ENCODE measurements around the gene SPAG6.

The SPAG6 gene

DNA sequence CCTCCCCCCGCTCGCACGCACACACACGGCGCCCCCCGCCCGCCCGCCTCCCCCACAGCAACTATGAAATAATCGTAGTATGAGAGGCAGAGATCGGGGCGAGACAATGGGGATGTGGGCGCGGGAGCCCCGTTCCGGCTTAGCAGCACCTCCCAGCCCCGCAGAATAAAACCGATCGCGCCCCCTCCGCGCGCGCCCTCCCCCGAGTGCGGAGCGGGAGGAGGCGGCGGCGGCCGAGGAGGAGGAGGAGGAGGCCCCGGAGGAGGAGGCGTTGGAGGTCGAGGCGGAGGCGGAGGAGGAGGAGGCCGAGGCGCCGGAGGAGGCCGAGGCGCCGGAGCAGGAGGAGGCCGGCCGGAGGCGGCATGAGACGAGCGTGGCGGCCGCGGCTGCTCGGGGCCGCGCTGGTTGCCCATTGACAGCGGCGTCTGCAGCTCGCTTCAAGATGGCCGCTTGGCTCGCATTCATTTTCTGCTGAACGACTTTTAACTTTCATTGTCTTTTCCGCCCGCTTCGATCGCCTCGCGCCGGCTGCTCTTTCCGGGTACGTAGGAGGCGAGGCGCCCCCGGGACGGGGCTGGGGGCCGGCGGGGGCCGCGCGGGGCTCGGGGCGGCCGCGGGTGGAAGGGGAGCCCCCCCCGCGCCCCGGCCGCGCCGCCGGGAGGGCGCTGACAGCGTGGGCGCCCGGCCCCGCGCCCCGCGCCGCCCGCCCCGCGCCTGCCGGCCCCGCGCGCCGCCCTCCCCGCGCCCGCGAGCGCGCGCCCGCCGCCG lies 24.0 kb upstream of the SPAG6 start:
- in situ Hi-C loops (cut with MboI; ENCODE audit: low sequenced_read_pairs), result loop anchor here (25.0 kb wide), 1 partner anchor 309 kb away; the partner anchor contains the start of gene DNAJC1

DNA sequence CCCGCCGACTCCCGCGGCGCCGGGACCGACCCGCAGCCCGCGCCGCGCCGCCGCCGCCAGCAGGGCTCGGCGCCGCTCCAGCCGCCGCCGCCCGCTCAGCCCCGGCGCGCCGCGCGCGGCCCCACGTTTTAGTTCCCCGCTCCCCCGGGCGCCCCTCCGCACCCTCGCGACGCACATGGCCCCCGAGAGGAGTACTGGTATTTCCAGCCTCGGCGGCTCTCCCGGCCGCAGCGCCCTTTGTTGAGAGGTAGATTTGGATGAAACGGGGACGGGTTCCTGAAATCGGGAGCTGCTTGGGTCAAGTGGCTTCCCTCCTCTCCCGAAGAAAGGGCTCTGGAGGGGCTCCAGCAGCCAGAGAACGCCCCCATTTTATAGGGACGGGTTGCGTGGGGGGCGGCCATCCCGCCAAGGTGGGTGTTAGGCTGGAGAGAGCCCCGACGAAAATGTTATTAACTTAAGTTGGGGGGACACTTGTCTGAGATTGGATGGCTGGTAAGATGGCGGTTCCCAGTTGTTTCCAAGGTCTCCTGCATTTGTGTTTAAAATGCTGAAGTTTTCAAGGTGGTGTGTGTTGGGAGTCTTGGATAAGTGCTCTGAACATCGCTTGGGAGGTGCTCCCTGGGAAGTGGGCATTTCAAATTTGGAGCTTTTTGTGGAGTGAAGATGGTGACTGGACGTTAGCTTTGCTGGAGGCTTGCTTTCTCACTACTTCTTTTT lies 23.2 kb upstream of the SPAG6 start:
- in situ Hi-C loops (cut with MboI; ENCODE audit: low sequenced_read_pairs), result loop anchor here (25.0 kb wide), 1 partner anchor 310 kb away; the partner anchor contains the start of gene DNAJC1

- in situ Hi-C loops (cut with MboI; ENCODE audit: low sequenced_read_pairs), result loop anchor here (25.0 kb wide), 1 partner anchor 310 kb away; the partner anchor contains the start of gene DNAJC1
Observed at GRCh38 chr10:22322641-22323160, 22.6 kb upstream of the SPAG6 start.

- in situ Hi-C loops (cut with MboI; ENCODE audit: low sequenced_read_pairs), result loop anchor here (25.0 kb wide), 1 partner anchor 311 kb away; the partner anchor contains the start of gene DNAJC1
Observed at GRCh38 chr10:22323538-22324305, 21.6 kb upstream of the SPAG6 start.

DNA sequence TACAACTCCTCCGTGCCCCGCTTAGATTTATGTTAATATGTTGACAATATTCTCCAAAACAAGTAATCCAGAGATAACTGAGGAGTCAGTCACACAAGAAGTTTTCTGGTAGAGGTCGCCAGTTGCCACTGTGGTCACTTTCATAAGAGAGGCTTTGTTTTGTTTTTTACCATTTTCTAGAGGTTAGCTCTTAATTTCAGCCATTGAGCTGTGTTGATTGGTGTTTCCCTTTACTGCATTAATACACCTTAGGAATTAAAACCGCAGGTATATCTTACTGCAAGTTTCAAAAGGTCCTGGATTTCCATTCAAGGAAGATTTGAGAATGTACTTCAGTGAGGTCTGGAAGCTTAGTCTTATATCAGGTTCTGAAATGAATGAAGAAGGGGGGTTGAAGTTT lies 20.9 kb upstream of the SPAG6 start:
- in situ Hi-C loops (cut with MboI; ENCODE audit: low sequenced_read_pairs), result loop anchor here (25.0 kb wide), 1 partner anchor 312 kb away; the partner anchor contains the start of gene DNAJC1

DNA sequence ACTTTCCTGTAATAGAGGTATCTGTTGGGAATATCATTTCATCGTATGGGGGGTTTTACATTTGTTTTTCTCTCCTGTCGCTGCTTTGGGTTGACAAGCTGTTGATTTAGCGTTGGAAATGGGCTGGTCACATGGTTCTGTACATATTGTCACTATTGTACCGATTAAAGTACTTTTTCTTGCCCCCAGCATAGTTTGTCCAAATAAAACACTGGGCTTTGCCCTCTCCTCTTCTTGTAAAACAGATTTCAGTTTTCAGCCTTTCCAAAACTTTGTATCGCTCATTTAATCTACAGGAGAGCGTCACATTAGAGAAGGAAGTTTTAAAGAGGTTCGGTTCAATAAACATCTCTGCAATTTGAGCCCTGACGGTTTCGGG lies 20.4 kb upstream of the SPAG6 start:
- in situ Hi-C loops (cut with MboI; ENCODE audit: low sequenced_read_pairs), result loop anchor here (25.0 kb wide), 1 partner anchor 313 kb away; the partner anchor contains the start of gene DNAJC1

DNA sequence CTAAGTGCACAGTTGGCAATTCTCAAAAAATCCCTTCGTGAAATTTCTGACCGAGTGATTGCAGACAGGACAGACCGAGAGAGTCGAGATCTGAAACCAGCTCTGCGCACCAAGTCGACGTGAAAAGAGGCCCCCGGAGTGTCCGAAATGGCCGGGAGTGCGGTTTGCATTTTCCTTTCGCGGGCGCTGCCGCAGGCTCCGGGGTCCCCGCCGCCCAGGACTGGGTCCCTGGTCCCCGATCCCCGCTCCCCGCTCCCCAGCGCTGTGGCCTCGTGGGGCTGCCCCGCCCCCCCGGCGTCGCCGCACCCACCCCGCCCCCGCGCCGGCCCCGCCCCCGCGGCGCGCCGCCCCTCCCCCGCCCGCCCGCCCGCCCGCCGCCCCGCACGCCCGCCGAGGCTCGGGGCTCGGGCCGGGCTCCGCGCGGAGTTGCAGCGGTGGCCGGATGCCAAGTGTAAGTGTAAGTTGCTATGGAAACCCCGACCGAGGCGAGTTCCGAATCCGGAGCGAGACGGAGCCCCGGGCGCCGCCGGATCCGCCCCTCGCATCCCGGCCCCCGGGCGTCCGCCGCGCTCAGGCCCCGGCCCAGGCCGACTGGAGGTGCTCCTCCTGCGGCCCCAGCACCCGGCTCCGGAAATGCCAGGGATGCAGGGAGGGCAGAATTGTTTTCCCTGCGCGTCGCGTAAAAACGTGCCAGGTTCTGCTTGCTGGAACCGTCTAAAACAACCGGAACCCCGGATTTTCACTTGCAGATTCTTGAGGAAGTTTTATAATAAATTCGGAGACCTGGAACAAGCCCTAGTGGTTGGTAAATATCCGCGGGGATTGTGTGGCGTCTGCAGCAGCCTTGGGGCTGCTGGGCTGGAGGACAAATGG lies 19.8 kb upstream of the SPAG6 start:
- in situ Hi-C loops (cut with MboI; ENCODE audit: low sequenced_read_pairs), result no loop called here

DNA sequence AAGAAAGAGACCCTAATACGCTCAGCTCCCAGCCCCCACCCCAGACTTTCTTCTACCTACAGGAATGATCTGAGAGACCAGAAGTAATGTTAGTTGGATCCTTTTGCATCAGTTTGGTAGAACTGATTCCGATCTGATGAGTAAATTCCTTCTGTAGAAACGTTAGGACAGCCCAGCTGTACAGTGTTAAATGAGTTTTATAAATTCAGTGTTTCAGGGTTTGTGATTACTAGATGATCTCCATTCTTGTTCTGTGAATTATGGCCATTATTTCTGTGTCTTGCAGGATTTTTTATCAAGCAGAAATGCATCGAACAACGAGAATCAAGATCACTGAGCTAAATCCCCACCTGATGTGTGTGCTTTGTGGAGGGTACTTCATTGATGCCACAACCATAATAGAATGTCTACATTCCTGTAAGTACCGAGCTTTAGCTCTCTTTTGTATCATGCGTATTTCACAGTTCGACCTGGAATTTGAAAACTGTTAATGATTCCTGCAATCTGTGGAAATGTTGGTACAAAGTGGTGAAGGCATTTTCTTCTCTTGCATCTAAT lies 19.1 kb upstream of the SPAG6 start:
- in situ Hi-C loops (cut with MboI; ENCODE audit: low sequenced_read_pairs), result no loop called here

DNA sequence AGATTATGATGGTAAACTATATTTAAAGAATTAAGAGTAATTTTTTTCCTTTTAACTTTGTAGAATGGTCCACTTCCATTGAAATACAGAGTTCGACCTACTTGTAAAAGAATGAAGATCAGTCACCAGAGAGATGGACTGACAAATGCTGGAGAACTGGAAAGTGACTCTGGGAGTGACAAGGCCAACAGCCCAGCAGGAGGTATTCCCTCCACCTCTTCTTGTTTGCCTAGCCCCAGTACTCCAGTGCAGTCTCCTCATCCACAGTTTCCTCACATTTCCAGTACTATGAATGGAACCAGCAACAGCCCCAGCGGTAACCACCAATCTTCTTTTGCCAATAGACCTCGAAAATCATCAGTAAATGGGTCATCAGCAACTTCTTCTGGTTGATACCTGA lies 16.1 kb upstream of the SPAG6 start:
- in situ Hi-C loops (cut with MboI; ENCODE audit: low sequenced_read_pairs), result no loop called here

GRCh38 chr10:22332116-22332692 lies 13.1 kb upstream of the SPAG6 start:
- in situ Hi-C loops (cut with MboI; ENCODE audit: low sequenced_read_pairs), result no loop called here

GRCh38 chr10:22333167-22333974 lies 11.9 kb upstream of the SPAG6 start:
- in situ Hi-C loops (cut with MboI; ENCODE audit: low sequenced_read_pairs), result no loop called here

- in situ Hi-C loops (cut with MboI; ENCODE audit: low sequenced_read_pairs), result no loop called here
Observed at GRCh38 chr10:22333975-22334282, 11.4 kb upstream of the SPAG6 start.

GRCh38 chr10:22334414-22335172 lies 10.7 kb upstream of the SPAG6 start:
- in situ Hi-C loops (cut with MboI; ENCODE audit: low sequenced_read_pairs), result no loop called here

DNA sequence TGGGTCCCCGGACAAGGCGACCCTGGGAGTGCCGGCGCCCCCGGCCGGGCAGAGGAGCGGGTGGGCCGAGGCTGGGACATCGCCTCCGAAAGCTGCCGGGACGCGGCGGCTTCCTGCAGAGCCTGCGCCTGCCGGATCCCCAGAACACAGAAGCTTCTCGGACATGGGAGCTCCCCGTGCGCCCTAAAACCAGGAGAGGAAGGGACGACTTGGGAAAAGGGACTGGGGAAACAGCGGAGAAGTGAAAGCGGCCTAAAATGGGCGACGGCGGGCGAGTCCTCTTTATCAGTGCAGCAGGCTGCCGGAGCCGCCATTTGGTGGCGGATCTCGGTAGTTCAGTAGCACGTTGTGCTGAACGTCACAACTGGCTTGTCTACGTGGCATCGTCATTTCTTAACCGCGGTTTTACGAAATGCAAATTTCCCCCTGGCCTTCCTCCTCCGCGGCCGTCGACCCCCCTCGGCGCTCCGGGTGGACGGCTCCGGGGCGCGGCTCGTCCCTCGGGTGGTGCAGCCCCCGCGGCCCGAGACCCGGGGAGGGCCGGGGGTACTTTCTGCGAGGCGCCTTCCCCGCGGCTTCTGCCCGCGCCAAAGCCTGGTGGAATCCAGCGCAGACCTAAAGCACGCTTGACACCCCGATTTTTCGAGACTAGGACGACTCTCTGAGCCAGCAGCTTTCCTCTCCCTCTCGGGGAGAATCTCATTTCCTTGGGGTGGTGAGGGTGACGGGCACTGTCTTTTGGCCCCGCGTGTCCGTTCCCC lies 9.9 kb upstream of the SPAG6 start:
- in situ Hi-C loops (cut with MboI; ENCODE audit: low sequenced_read_pairs), result no loop called here

- in situ Hi-C loops (cut with MboI; ENCODE audit: low sequenced_read_pairs), result no loop called here
Observed at GRCh38 chr10:22338185-22338900, 7.0 kb upstream of the SPAG6 start.

DNA sequence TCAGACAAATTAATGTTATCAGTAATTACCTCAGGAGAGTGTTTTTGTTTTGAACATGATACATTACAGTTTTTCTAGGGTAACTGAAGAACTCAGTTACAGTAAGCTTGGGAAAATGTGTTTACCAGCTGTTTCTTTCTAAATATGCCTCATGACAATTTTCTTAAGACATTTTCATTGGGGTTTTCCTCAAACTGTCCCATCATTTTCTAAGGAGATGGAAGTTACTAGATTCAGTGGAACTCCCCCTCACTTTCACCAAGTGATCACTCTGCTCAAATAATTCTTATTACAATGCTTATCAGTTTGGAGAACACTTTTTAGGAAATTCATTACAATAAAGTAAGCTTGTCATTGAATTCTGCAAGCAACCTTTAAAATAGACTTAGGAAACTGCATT lies 6.4 kb upstream of the SPAG6 start:
- in situ Hi-C loops (cut with MboI; ENCODE audit: low sequenced_read_pairs), result no loop called here
